Pancreas (tissue), 10 donors: ENCODE results near the gene UBL4A. TPM values are rescaled to one million over a fixed set of nuclear protein-coding genes. Genes with fewer than 3 reads are reported as not detected.
A peak's percentile ranks its signal among the peaks of the same experiment; 100 is the strongest.

Experiments used
- ATAC-seq, 4 donors: fragments of 200-7000 bp; cut with Tn5 transposase; one replicate each; pipeline versions ENCODE4 v1.8.0 to v1.9.1; 2020; ENCODE audit warnings: mild to moderate bottlenecking in 4 of 4, moderate library complexity in 4 of 4
- DNase-seq, 6 donors: peaks; one replicate each; pipeline ENCODE4 v3.0.0-alpha.2; 2020
- FAIRE-seq: peaks from 2 replicates; lab custom pipeline; 2012; peaks lifted over from hg19 to GRCh38; lab: Jason Lieb, UNC
- H3K27ac ChIP-seq, 4 donors: fragments of 200-600 bp; sonication (generic); 1 replicate in 3 of 4; 2 replicates in 1 of 4; pipeline versions ENCODE4 v1.5.0 to v1.8.0; 2020
- H3K27me3 ChIP-seq, 4 donors: fragments of 200-600 bp; one replicate each; pipeline ENCODE4 v1.8.0; 2021
- H3K36me3 ChIP-seq, 3 donors: fragments of 200-600 bp; sonication (generic) in 1 of 3; one replicate each; pipeline versions ENCODE4 v1.5.0 to v1.8.0; 2020 to 2021
- H3K4me1 ChIP-seq, 3 donors: fragments of 200-600 bp; one replicate each; pipeline ENCODE4 v1.8.0; 2021
- H3K4me3 ChIP-seq, 4 donors: fragments of 200-600 bp; sonication (generic) in 2 of 4; one replicate each; pipeline versions ENCODE4 v1.5.0 to v1.8.0; 2020 to 2021
- H3K9me3 ChIP-seq, 4 donors: fragments of 200-600 bp; one replicate each; pipeline ENCODE4 v1.8.0; 2021
- WGBS, 2 donors: extraction: QIAGEN DNeasy Blood & Tissue Kit; methylation state at CpG; one replicate each; pipeline ENCODE4 v1.1.7; 2013; 5-methylcytosine and 5-hydroxymethylcytosine counted together
- intact Hi-C, 3 donors: fragments of 100-400 bp; cut with DNase I; formaldehyde crosslinking; loops; one replicate each; pipeline versions ENCODE4 v1.11.1 to v1.14.2; 2022
- polyA plus RNA-seq, 2 donors: library from polyadenylated mRNA; stranded (reverse); fragments of 200-250 nt; gene quantifications; one replicate each; pipeline ENCODE4 v1.2.3, GENCODE V29; 2013
- total RNA-seq, 6 donors: library from RNA; stranded (reverse); fragmentation: NEBNext Ultra II Directional in 4 of 6; extraction: Animal tissue kit (Norgen Biotek cat#: 25700) in 4 of 6; gene quantifications; one replicate each; pipeline versions ENCODE4 v1.2.1 to v1.2.4, GENCODE V29; 2021 to 2023
- TF ChIP-seq, protein P1 (sequence below), 4 donors: fragments of 200-600 bp; sonication (generic) in 3 of 4; IDR thresholded peaks; one replicate each; pipeline versions ENCODE4 v1.5.0 to v1.8.0; 2021; ENCODE audit warnings: antibody characterized with exemption in 4 of 4
- donor health status: healthy with polysubstance abuse.
- donor health status: DM: no; HTN: no; CAD: no; lungs with moderate emphysema.
- donor health status: DM: no; HTN: no; CAD: no.
- donor health status: control.
- donor health status: control.
- donor health status: Bipolar disorder and iron deficiency.
- donor health status: DM: yes; HTN: yes; CAD: no.
- donor health status: DM: no; HTN: no; CAD: no.
- donor health status: DM: no; HTN: no; CAD: no.
- donor health status: DM: yes; HTN: yes; CAD: no.

Gene UBL4A
- total and polyA plus RNA-seq, 8 donors = 13.6 to 32.2 (median 20.9) TPM

GRCh38 chrX:154440623-154441357 lies 45.6 kb downstream of the UBL4A start:
- no peaks in the 10 kb centered on the region for H3K4me1 ChIP-seq
- H3K9me3 ChIP-seq = no peaks in the 10 kb centered on the region
- no peak for FAIRE-seq
- H3K36me3 ChIP-seq = no peaks in the 10 kb centered on the region
- DNase-seq = peak in 1 of 6 donors; percentile 44
- TF ChIP-seq, protein P1, sequence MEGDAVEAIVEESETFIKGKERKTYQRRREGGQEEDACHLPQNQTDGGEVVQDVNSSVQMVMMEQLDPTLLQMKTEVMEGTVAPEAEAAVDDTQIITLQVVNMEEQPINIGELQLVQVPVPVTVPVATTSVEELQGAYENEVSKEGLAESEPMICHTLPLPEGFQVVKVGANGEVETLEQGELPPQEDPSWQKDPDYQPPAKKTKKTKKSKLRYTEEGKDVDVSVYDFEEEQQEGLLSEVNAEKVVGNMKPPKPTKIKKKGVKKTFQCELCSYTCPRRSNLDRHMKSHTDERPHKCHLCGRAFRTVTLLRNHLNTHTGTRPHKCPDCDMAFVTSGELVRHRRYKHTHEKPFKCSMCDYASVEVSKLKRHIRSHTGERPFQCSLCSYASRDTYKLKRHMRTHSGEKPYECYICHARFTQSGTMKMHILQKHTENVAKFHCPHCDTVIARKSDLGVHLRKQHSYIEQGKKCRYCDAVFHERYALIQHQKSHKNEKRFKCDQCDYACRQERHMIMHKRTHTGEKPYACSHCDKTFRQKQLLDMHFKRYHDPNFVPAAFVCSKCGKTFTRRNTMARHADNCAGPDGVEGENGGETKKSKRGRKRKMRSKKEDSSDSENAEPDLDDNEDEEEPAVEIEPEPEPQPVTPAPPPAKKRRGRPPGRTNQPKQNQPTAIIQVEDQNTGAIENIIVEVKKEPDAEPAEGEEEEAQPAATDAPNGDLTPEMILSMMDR (IDR thresholded peaks at IDR 0.05) = no peak
- ATAC-seq = no peak
- intact Hi-C loops = no loop called here
- no peak overlapping the region for H3K27ac ChIP-seq
- WGBS, 2 donors = 84 to 89% methylated on average over 17 of the region's 17 CpGs
- H3K27me3 ChIP-seq = no peaks in the 10 kb centered on the region
- H3K4me3 ChIP-seq = no peak overlapping the region

GRCh38 chrX:154439841-154440240 lies 46.6 kb downstream of the UBL4A start:
- TF ChIP-seq, protein P1 (IDR thresholded peaks at IDR 0.05) = no peak
- Histone ChIP-seq H3K9me3 (no peaks in the 10 kb centered on the region), H3K36me3 (no peaks in the 10 kb centered on the region), H3K4me1 (no peaks in the 10 kb centered on the region), H3K4me3 (no peak overlapping the region), H3K27me3 (no peaks in the 10 kb centered on the region), H3K27ac (no peak overlapping the region)
- FAIRE-seq = no peak
- 88 to 90% methylated on average over 18 of the region's 18 CpGs for WGBS, 2 donors
- no peak for DNase-seq
- no peak for ATAC-seq
- intact Hi-C loops = no loop called here

- FAIRE-seq = no peak
- peak in 1 of 6 donors; percentile 49 for DNase-seq
- intact Hi-C loops = no loop called here
- H3K4me1 ChIP-seq = no peaks in the 10 kb centered on the region
- H3K36me3 ChIP-seq = no peaks in the 10 kb centered on the region
- WGBS, 2 donors = 60 to 76% methylated on average over 26 to 28 of the region's 28 CpGs
- H3K27ac ChIP-seq = no peak overlapping the region
- no peaks in the 10 kb centered on the region for H3K9me3 ChIP-seq
- H3K27me3 ChIP-seq = no peaks in the 10 kb centered on the region
- H3K4me3 ChIP-seq = peak overlapping the region; percentile 47 to 67 (median 59)
- TF ChIP-seq, protein P1 (IDR thresholded peaks at IDR 0.05) = no peak
- no peak for ATAC-seq
These were observed 48.2 kb downstream of the UBL4A start for GRCh38 chrX:154437971-154438893.

DNA sequence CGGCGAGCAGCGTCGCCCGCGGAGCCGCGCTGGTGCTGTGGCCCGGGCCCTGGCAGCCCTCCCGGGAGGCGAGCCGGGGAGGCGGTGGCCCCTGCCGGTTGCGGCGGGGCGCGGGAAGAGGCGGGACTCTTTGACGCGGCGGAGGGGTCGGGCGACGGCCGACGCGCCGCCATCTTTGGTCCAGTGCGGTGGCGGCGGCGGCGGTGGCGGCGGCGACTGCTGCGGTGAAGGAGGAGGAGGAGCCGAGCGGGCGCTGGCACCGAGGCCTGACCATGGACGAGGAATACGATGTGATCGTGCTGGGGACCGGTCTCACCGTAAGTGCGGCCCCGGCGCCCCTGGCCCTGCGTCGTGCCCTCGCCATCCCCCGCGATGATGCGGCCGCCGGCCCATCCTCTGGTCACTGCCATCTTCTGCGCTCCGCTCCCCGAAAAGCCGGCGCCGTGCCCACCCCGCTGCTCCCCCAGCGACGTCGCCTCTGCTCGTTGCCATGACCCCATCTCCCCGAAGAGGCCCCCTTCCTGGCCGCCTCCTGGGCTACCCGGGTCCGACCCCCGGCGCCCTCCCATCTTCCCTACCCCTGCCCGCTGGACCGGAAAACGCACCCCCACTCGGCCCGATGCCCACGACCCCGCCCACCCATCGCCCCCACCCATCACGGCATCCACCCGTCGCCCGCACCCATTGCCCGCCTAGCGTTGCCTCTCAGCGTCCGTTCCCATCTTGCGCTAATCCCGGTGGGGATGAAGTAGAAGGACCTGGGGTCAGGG lies 49.2 kb downstream of the UBL4A start, which contains the start of gene GDI1:
TSS of gene GDI1 (plus strand) at position 172 of the 770 bp plus-strand sequence. CDS start at position 273, 101 bp downstream.
- Histone ChIP-seq H3K27ac (peak within 1 kb of the TSS in 3 of 4 donors; percentile 57 to 75 (median 58)), H3K36me3 (no peaks in the 10 kb centered on the region), H3K4me1 (no peaks in the 10 kb centered on the region), H3K9me3 (no peaks in the 10 kb centered on the region), H3K4me3 (peak within 1 kb of the TSS; percentile 47 to 67 (median 59)), H3K27me3 (no peaks in the 10 kb centered on the region)
- 0 to 25% methylated on average over 74 to 92 of the region's 93 CpGs for WGBS, 2 donors
- TF ChIP-seq, protein P1 (IDR thresholded peaks at IDR 0.05) = no peak
- DNase-seq (peak in 4 of 6 donors; percentile 34 to 70 (median 54)), ATAC-seq (peak; percentile 64 to 82 (median 72)), FAIRE-seq (no peak)
- intact Hi-C loops = no loop called here
